ENCODE results near the gene HYPK. TPM values are rescaled to one million over a fixed set of nuclear protein-coding genes. Genes with fewer than 3 reads are reported as not detected.
"Not testable (repeated sequence)": the region's sequence is repeated elsewhere in the genome, so short reads cannot be mapped to it uniquely, and the experiment has no call there.

The HYPK gene
- total and polyA plus RNA-seq, 10 donors, result 2.4 to 35.8 (median 9.4) TPM

GRCh38 chr15:43826508-43827341 is 26.3 kb downstream of the HYPK start, which contains the start of gene WDR76:
WDR76 (plus strand) TSS chr15:43827002; CDS start chr15:43827033, 31 bp downstream.
- peaks cover 30 to 93% (median 63%) of the 10 kb centered on the region in 6 donors for H3K4me1 ChIP-seq
- peak; percentile 94 for DNase-seq
- WGBS, 5 donors, result 3 to 14% (median 5%) methylated on average over 15 to 48 of the region's 48 CpGs
- H3K4me3 ChIP-seq, result peak within 1 kb of the TSS; percentile 48 to 80 (median 60)
- peak within 1 kb of the TSS; percentile 58 to 87 (median 78) for H3K27ac ChIP-seq
- peaks cover 0 to 26% (median 0%) of the 10 kb centered on the region in 6 donors for H3K36me3 ChIP-seq
- intact Hi-C loops (cut with DNase I; ENCODE audit: low total_unique reads), result no loop called here
- H3K27me3 ChIP-seq (replicated peaks in 1 of 7), result no peaks in the 10 kb centered on the region
- TF ChIP-seq POLR2AphosphoS5 (IDR thresholded peaks at IDR 0.05) (peak; percentile 66 to 84 (median 79)), CTCF (IDR thresholded peaks at IDR 0.05 in 8 of 11, conservative IDR thresholded peaks at IDR 0.05 in 3 of 11) (no peak), POLR2A (IDR thresholded peaks at IDR 0.05) (peak in 1 of 3 donors; percentile 25)
- H3K9me3 ChIP-seq, result no peaks in the 10 kb centered on the region

GRCh38 chr15:43828061-43828657 is 27.8 kb downstream of the HYPK start:
- no peak for DNase-seq
- Histone ChIP-seq H3K27ac (peak overlapping the region in 5 of 8 donors; percentile 74 to 87 (median 81)), H3K27me3 (replicated peaks in 1 of 7) (no peaks in the 10 kb centered on the region), H3K4me1 (peaks cover 22 to 85% (median 49%) of the 10 kb centered on the region in 6 donors), H3K4me3 (peak overlapping the region in 3 of 8 donors; percentile 58 to 80 (median 72)), H3K9me3 (no peaks in the 10 kb centered on the region), H3K36me3 (peaks cover 0 to 17% (median 0%) of the 10 kb centered on the region in 6 donors)
- no peak for TF ChIP-seq CTCF (IDR thresholded peaks at IDR 0.05 in 8 of 11, conservative IDR thresholded peaks at IDR 0.05 in 3 of 11)
- no peak for TF ChIP-seq POLR2AphosphoS5 (IDR thresholded peaks at IDR 0.05)
- no peak for TF ChIP-seq POLR2A (IDR thresholded peaks at IDR 0.05)
- intact Hi-C loops (cut with DNase I; ENCODE audit: low total_unique reads), result no loop called here
- 46 to 69% (median 58%) methylated on average over 6 of the region's 6 CpGs for WGBS, 5 donors

GRCh38 chr15:43829951-43830540 is 29.6 kb downstream of the HYPK start:
- Histone ChIP-seq H3K36me3 (peaks cover 0 to 36% (median 0%) of the 10 kb centered on the region in 6 donors), H3K4me1 (peaks cover 12 to 71% (median 36%) of the 10 kb centered on the region in 6 donors)
- H3K4me3 ChIP-seq; DNase-seq; H3K27ac ChIP-seq; intact Hi-C loops (cut with DNase I; ENCODE audit: low total_unique reads); H3K27me3 ChIP-seq (replicated peaks in 1 of 7); H3K9me3 ChIP-seq: not testable (repeated sequence)
- 91 to 99% (median 94%) methylated on average over 9 of the region's 9 CpGs for WGBS, 5 donors

GRCh38 chr15:43830691-43831275 is 30.4 kb downstream of the HYPK start:
- DNase-seq; H3K27me3 ChIP-seq (replicated peaks in 1 of 7); H3K27ac ChIP-seq; H3K9me3 ChIP-seq; H3K4me3 ChIP-seq; intact Hi-C loops (cut with DNase I; ENCODE audit: low total_unique reads): not testable (repeated sequence)
- Histone ChIP-seq H3K36me3 (peaks cover 0 to 43% (median 4%) of the 10 kb centered on the region in 6 donors), H3K4me1 (peaks cover 10 to 63% (median 29%) of the 10 kb centered on the region in 6 donors)
- WGBS, 5 donors, result 83 to 90% (median 86%) methylated on average over 9 of the region's 9 CpGs

- H3K27ac ChIP-seq; H3K9me3 ChIP-seq; H3K27me3 ChIP-seq (replicated peaks in 1 of 7); intact Hi-C loops (cut with DNase I; ENCODE audit: low total_unique reads); DNase-seq; H3K4me3 ChIP-seq: not testable (repeated sequence)
- Histone ChIP-seq H3K4me1 (peaks cover 5 to 55% (median 22%) of the 10 kb centered on the region in 6 donors), H3K36me3 (peaks cover 0 to 51% (median 8%) of the 10 kb centered on the region in 6 donors)
- WGBS, 5 donors, result 94 to 95% (median 95%) methylated on average over 14 of the region's 14 CpGs
Measured at GRCh38 chr15:43831519-43832052, 31.2 kb downstream of the HYPK start.

GRCh38 chr15:43832485-43832884 is 32.1 kb downstream of the HYPK start:
- H3K4me3 ChIP-seq; H3K27me3 ChIP-seq (replicated peaks in 1 of 7); intact Hi-C loops (cut with DNase I; ENCODE audit: low total_unique reads); H3K9me3 ChIP-seq; DNase-seq; H3K27ac ChIP-seq: not testable (repeated sequence)
- Histone ChIP-seq H3K36me3 (peaks cover 0 to 60% (median 8%) of the 10 kb centered on the region in 6 donors), H3K4me1 (peaks cover 0 to 46% (median 15%) of the 10 kb centered on the region in 6 donors)
- 87 to 97% (median 93%) methylated on average over 6 of the region's 6 CpGs for WGBS, 5 donors

Data from spleen (tissue), 11 donors.